ENCODE results near the gene PTX4.

GRCh38 chr16:1469693-1470201, 19.0 kb downstream of the PTX4 start:
- TF ChIP-seq POLR2A (IDR thresholded peaks at IDR 0.05) (no peak), POLR2AphosphoS5 (IDR thresholded peaks at IDR 0.05) (no peak)
- TF ChIP-seq, protein P1, sequence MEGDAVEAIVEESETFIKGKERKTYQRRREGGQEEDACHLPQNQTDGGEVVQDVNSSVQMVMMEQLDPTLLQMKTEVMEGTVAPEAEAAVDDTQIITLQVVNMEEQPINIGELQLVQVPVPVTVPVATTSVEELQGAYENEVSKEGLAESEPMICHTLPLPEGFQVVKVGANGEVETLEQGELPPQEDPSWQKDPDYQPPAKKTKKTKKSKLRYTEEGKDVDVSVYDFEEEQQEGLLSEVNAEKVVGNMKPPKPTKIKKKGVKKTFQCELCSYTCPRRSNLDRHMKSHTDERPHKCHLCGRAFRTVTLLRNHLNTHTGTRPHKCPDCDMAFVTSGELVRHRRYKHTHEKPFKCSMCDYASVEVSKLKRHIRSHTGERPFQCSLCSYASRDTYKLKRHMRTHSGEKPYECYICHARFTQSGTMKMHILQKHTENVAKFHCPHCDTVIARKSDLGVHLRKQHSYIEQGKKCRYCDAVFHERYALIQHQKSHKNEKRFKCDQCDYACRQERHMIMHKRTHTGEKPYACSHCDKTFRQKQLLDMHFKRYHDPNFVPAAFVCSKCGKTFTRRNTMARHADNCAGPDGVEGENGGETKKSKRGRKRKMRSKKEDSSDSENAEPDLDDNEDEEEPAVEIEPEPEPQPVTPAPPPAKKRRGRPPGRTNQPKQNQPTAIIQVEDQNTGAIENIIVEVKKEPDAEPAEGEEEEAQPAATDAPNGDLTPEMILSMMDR (IDR thresholded peaks at IDR 0.05): no peak
